Activated CD4-positive, CD25-positive, alpha-beta regulatory T cell (primary cell): ENCODE results near the gene IGFBP6.
A peak's percentile ranks its signal among the peaks of the same experiment; 100 is the strongest.
"Not testable (repeated sequence)": the region's sequence is repeated elsewhere in the genome, so short reads cannot be mapped to it uniquely, and the experiment has no call there.

Experiments
- DNase-seq, 4 experiments: peaks; one replicate each; lab custom pipeline; 2025; lab: John Stamatoyannopoulos, UW

The IGFBP6 gene

GRCh38 chr12:53096759-53097158 is 708 bp upstream of the IGFBP6 start:
- DNase-seq: no peak

- no peak for DNase-seq
These were observed 282 bp upstream of the IGFBP6 start for GRCh38 chr12:53097207-53097563.

GRCh38 chr12:53098354-53098981 is 1.0 kb downstream of the IGFBP6 start:
- no peak for DNase-seq

GRCh38 chr12:53099071-53099882 is 1.8 kb downstream of the IGFBP6 start:
- peak; percentile 74 to 84 (median 76) for DNase-seq

GRCh38 chr12:53100466-53101151 is 3.1 kb downstream of the IGFBP6 start:
- DNase-seq: no peak

- no peak for DNase-seq
These were observed 3.8 kb downstream of the IGFBP6 start for GRCh38 chr12:53101266-53101665.

GRCh38 chr12:53101931-53102781 is 4.7 kb downstream of the IGFBP6 start:
- DNase-seq: no peak

- DNase-seq: no peak
These were observed 5.7 kb downstream of the IGFBP6 start, which contains the start of gene SOAT2 for GRCh38 chr12:53102883-53103807. TSS of gene SOAT2 (plus strand) at chr12:53103486. CDS start at chr12:53103578, 92 bp downstream.

GRCh38 chr12:53103860-53104305 is 6.4 kb downstream of the IGFBP6 start:
- no peak for DNase-seq

GRCh38 chr12:53105256-53105655 is 7.8 kb downstream of the IGFBP6 start:
- no peak for DNase-seq

- DNase-seq: no peak
These were observed 8.4 kb downstream of the IGFBP6 start for GRCh38 chr12:53105712-53106439.

GRCh38 chr12:53107122-53107521 is 9.7 kb downstream of the IGFBP6 start:
- DNase-seq: no peak

GRCh38 chr12:53112431-53112830 is 15.0 kb downstream of the IGFBP6 start:
- not testable (repeated sequence) for DNase-seq

- no peak for DNase-seq
These were observed 15.8 kb downstream of the IGFBP6 start for GRCh38 chr12:53113136-53113705.

- DNase-seq: no peak
These were observed 16.5 kb downstream of the IGFBP6 start for GRCh38 chr12:53113951-53114350.

- no peak for DNase-seq
These were observed 17.8 kb downstream of the IGFBP6 start for GRCh38 chr12:53115112-53115890.

- DNase-seq: no peak
These were observed 18.6 kb downstream of the IGFBP6 start for GRCh38 chr12:53115891-53116648.

- DNase-seq: no peak
These were observed 21.4 kb downstream of the IGFBP6 start for GRCh38 chr12:53118751-53119300.
